ENCODE data around the gene MXI1. TPM values are rescaled to one million over a fixed set of nuclear protein-coding genes. Genes with fewer than 3 reads are reported as not detected.

MXI1 gene
- total RNA-seq, 3 donors from 2014 or later: 75.4 to 137 (median 79.5) TPM

GRCh38 chr10:110163192-110163773, 44.1 kb upstream of the MXI1 start:
- Histone ChIP-seq H3K9me3 (no peaks in the 10 kb centered on the region), H3K27ac (no peak overlapping the region), H3K4me3 (no peak overlapping the region), H3K4me1 (no peaks in the 10 kb centered on the region), H3K27me3 (peaks cover 0 to 8% of the 10 kb centered on the region in 2 donors), H3K36me3 (no peaks in the 10 kb centered on the region)
- no peak for DNase-seq (ENCODE audit: low spot score in 2 of 2)
- intact Hi-C loops (cut with DNase I; ENCODE audit: low total_unique reads): no loop called here
- TF ChIP-seq POLR2A (IDR thresholded peaks at IDR 0.05) (no peak), POLR2AphosphoS5 (IDR thresholded peaks at IDR 0.05) (no peak), CTCF (IDR thresholded peaks at IDR 0.05) (no peak)

DNA sequence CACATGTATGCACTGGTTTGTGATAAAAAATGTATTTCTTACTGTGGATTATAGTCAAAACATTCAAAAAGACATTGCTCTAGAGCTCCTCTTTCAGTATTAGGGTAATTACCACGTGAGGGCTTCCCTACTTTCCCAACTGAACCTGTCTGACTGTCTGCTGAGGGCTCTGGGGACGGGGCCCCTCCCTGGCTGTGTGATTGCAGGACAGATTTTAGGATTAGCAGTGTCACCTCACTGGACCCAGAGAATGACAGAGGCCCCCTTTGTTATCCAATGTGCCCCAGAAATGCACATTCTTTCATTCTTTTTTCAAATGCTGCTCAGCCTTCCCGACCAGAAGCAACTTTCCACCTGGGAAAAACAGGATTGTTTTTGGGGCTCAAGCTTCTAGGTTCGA, 43.6 kb upstream of the MXI1 start:
- Histone ChIP-seq H3K4me3 (no peak overlapping the region), H3K9me3 (no peaks in the 10 kb centered on the region), H3K4me1 (no peaks in the 10 kb centered on the region), H3K27me3 (peaks cover 0 to 8% of the 10 kb centered on the region in 2 donors), H3K36me3 (no peaks in the 10 kb centered on the region), H3K27ac (no peak overlapping the region)
- intact Hi-C loops (cut with DNase I; ENCODE audit: low total_unique reads): no loop called here
- DNase-seq (ENCODE audit: low spot score in 2 of 2): no peak
- TF ChIP-seq POLR2AphosphoS5 (IDR thresholded peaks at IDR 0.05) (no peak), CTCF (IDR thresholded peaks at IDR 0.05) (no peak), POLR2A (IDR thresholded peaks at IDR 0.05) (no peak)

GRCh38 chr10:110165239-110165638, 42.2 kb upstream of the MXI1 start:
- no peak for DNase-seq (ENCODE audit: low spot score in 2 of 2)
- Histone ChIP-seq H3K36me3 (no peaks in the 10 kb centered on the region), H3K9me3 (no peaks in the 10 kb centered on the region), H3K27ac (no peak overlapping the region), H3K27me3 (peaks cover 0 to 8% of the 10 kb centered on the region in 2 donors), H3K4me1 (no peaks in the 10 kb centered on the region), H3K4me3 (no peak overlapping the region)
- intact Hi-C loops (cut with DNase I; ENCODE audit: low total_unique reads): no loop called here
- no peak for TF ChIP-seq POLR2A (IDR thresholded peaks at IDR 0.05)
- no peak for TF ChIP-seq CTCF (IDR thresholded peaks at IDR 0.05)
- no peak for TF ChIP-seq POLR2AphosphoS5 (IDR thresholded peaks at IDR 0.05)

DNA sequence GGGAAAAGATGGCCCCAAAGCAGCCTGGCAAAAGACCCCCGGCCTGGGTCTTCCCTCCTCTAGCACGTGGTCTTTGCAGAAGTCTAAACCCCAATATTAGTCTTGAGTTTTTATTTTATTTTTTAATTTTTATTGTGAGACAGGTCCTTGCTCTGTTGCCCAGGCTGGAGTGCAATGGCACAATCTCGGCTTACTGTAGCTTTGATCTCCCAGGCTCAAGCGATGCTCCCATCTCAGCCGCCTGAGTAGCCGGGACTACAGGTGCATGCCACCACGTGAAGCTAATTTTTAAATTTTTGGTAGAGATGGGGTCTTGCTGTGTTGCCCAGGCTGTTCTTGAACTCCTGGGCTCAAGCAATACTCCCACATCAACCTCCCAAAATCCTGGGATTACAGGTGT, 40.3 kb upstream of the MXI1 start:
- no peak overlapping the region for H3K27ac ChIP-seq
- H3K36me3 ChIP-seq: no peaks in the 10 kb centered on the region
- TF ChIP-seq POLR2AphosphoS5 (IDR thresholded peaks at IDR 0.05) (no peak), POLR2A (IDR thresholded peaks at IDR 0.05) (no peak), CTCF (IDR thresholded peaks at IDR 0.05) (no peak)
- peaks cover 0 to 8% of the 10 kb centered on the region in 2 donors for H3K27me3 ChIP-seq
- H3K4me3 ChIP-seq: no peak overlapping the region
- H3K9me3 ChIP-seq: no peaks in the 10 kb centered on the region
- H3K4me1 ChIP-seq: no peaks in the 10 kb centered on the region
- DNase-seq (ENCODE audit: low spot score in 2 of 2): no peak
- intact Hi-C loops (cut with DNase I; ENCODE audit: low total_unique reads): no loop called here

DNA sequence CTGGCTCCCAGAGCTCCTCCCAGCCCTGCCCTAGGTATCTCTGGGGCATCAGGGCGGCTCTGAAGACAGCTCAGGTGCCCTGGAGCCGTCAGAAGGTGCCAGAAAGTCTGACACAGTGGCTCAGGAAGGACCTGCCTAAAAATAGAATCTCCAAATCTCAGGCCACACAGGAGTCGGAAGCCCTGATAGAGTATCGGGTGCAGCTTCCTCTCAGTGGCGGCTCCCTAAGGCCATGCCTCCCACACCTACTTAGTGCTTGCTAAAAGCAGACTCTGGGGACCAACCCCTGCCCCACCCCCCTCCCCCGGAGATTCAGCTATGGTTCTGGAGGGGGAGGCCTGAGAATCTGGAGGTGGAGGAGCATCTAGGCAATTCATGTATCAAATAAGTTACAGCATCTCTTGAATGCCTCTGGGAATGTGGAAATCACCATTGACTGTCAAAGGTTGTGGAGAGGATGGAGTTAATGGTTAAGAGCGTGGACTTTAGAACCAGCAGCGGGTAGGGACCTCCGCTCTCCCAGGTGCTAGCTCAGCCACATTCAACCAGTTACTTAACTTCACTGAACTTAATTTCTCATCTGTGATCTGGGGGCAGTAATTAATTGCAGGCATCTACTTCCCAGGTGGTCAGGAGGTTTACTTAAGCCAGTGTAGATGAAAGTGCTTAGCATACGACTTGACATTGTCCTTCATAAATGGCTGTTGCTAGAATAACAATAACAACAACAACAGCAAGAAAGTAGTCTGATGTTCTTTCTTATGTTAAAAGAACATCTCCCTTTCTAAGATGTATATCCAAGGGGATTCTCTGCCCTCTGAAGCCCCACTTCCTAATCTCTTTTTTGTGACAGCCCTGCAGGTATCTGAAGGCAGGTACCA, 38.6 kb upstream of the MXI1 start:
- no peak for DNase-seq (ENCODE audit: low spot score in 2 of 2)
- Histone ChIP-seq H3K4me1 (no peaks in the 10 kb centered on the region), H3K4me3 (no peak overlapping the region), H3K9me3 (no peaks in the 10 kb centered on the region), H3K27me3 (peaks cover 0 to 8% of the 10 kb centered on the region in 2 donors), H3K36me3 (no peaks in the 10 kb centered on the region), H3K27ac (no peak overlapping the region)
- TF ChIP-seq POLR2AphosphoS5 (IDR thresholded peaks at IDR 0.05): no peak
- TF ChIP-seq CTCF (IDR thresholded peaks at IDR 0.05): no peak
- no peak for TF ChIP-seq POLR2A (IDR thresholded peaks at IDR 0.05)
- intact Hi-C loops (cut with DNase I; ENCODE audit: low total_unique reads): no loop called here
